NCI-H69 (cell line): ENCODE data around the gene PBX3.
A peak's percentile ranks its signal among the peaks of the same experiment; 100 is the strongest.

Source experiments
- DNase-seq: peaks from one replicate; lab custom pipeline; 2025; lab: John Stamatoyannopoulos, UW

The PBX3 gene

GRCh38 chr9:125949703-125950460 is 202.7 kb downstream of the PBX3 start:
- DNase-seq = no peak

- DNase-seq = peak; percentile 21
Observed at GRCh38 chr9:125950880-125951471, 203.8 kb downstream of the PBX3 start.

- DNase-seq = no peak
Observed at GRCh38 chr9:125953314-125954019, 206.3 kb downstream of the PBX3 start.

- DNase-seq = no peak
Observed at GRCh38 chr9:125956102-125956501, 208.9 kb downstream of the PBX3 start.

- no peak for DNase-seq
Observed at GRCh38 chr9:125959315-125959714, 212.1 kb downstream of the PBX3 start.

- peak; percentile 14 for DNase-seq
Observed at GRCh38 chr9:125959951-125960619, 212.9 kb downstream of the PBX3 start.

GRCh38 chr9:125960626-125961025 is 213.5 kb downstream of the PBX3 start:
- DNase-seq = no peak

- no peak for DNase-seq
Observed at GRCh38 chr9:125961072-125961471, 213.9 kb downstream of the PBX3 start.

GRCh38 chr9:125963932-125964331 is 216.8 kb downstream of the PBX3 start:
- DNase-seq = no peak

- no peak for DNase-seq
Observed at GRCh38 chr9:125964702-125965225, 217.6 kb downstream of the PBX3 start.

GRCh38 chr9:125965477-125965876 is 218.3 kb downstream of the PBX3 start:
- no peak for DNase-seq

- DNase-seq = peak; percentile 13
Observed at GRCh38 chr9:125966466-125966865, 219.3 kb downstream of the PBX3 start.

GRCh38 chr9:125966959-125967711 is 220.0 kb downstream of the PBX3 start:
- DNase-seq = peak; percentile 58

GRCh38 chr9:125968714-125969374 is 221.7 kb downstream of the PBX3 start:
- DNase-seq = no peak

GRCh38 chr9:125969462-125969861 is 222.3 kb downstream of the PBX3 start:
- no peak for DNase-seq

GRCh38 chr9:125969868-125970267 is 222.7 kb downstream of the PBX3 start:
- no peak for DNase-seq

- peak; percentile 37 for DNase-seq
Observed at GRCh38 chr9:125970340-125970739, 223.2 kb downstream of the PBX3 start.

- DNase-seq = peak; percentile 55
Observed at GRCh38 chr9:125971050-125971449, 223.9 kb downstream of the PBX3 start.

GRCh38 chr9:125972012-125972729 is 225.0 kb downstream of the PBX3 start:
- DNase-seq = peak; percentile 90

- no peak for DNase-seq
Observed at GRCh38 chr9:125973547-125973946, 226.4 kb downstream of the PBX3 start.
